NCI-H774 (cell line): ENCODE measurements around the gene IKZF1.

Source experiments
- DNase-seq: peaks from one replicate; lab custom pipeline; 2025; lab: John Stamatoyannopoulos, UW

The IKZF1 gene

DNA sequence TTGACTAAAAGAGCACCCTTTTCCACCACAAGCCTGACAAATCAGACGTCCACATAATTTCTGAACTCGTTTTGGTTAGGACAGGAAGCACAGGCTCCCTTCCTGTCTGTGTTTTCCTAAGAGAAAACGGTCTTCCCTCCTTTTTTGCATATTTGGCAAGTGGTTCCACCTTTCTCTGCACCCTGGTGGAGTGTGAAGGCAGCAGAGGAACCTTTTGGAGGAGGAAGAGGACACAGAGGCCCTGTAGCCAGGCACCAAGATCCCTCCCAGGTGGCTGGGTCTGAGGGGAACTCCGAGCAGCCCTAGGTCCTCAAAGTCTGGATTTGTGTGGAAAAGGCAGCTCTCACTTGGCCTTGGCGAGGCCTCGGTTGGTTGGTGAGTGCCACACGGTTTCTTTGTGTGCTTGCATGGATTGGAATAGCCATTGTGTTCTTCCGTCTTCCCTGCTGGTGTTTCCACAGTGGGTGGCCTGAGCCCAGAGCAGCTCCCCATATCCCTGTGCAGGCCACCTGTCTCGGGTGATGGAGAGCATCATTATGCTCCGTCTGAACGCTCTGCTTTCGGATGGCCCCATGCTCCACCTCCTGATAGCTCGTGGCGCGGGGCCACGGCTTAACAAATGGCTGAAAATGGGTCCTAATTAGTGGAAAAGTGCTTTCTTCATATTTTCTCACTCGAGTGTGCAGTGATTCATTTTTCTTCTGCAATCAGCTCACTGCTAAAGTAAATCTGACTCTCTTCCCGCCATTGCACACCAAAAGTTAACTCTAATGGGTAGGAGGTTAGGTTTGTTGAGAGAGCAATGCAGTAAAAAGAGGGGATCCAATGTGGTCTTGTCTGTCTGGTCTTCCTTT, 4.2 kb downstream of the IKZF1 start:
- no peak for DNase-seq

GRCh38 chr7:50309721-50310120, 5.2 kb downstream of the IKZF1 start:
- no peak for DNase-seq

DNA sequence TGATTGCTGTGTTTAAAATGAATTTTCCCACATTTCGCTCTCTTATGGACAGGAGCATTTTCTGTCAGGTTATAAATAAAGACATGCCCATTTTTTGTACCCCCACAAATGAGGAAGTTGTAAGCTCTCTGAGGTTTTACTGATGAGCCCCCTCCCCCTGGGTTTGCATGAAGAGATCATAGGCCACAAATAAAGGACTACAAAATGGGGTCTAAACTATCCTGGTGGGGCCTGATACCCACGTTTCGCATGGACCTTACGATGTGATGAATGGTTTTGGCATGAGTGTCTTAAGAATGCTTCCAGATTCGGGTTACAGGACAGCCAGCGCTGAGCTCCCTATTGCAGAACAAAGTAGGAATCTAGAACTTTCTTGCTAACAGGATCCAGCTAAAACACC, 5.8 kb downstream of the IKZF1 start:
- DNase-seq, result no peak

GRCh38 chr7:50310956-50311355, 6.4 kb downstream of the IKZF1 start:
- no peak for DNase-seq

- no peak for DNase-seq
Observed at GRCh38 chr7:50312250-50313162, 8.0 kb downstream of the IKZF1 start.

DNA sequence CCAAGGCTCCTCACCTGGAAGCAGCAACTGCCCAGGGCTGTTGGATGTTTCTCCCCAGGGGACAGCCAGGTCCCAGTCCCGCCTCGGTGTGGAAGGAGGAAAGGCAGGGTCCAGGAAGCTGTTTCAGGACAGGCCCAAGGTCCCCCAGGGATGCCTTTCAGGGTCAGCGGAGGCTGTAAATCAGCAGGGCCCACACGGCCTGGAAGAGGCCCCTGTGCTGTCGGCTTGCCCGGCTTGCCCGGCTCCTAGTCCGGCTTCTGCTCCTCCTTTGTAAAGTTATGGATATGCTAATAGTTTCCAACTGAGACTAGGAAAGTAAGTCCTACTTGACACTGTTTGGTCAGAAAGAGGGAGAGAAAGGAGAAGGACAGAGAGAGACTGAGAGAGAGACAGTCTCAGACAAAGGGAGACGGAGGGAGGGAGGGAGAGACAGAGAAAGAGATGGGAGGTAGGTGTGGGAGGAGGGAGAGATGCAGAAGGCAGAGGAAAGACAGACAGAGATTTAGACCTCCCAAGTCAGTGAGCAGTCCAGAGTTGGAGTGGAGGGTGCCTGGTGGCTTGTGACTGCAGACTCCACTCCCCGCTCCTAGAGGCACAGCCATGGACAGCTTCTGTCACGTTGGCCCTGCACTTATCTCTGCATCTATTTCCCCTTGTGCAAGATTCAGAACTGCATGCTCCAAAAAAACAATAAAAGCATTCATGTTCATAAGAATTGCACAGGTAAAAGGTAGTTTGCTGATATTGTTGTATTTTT, 10.5 kb downstream of the IKZF1 start:
- DNase-seq, result no peak

DNA sequence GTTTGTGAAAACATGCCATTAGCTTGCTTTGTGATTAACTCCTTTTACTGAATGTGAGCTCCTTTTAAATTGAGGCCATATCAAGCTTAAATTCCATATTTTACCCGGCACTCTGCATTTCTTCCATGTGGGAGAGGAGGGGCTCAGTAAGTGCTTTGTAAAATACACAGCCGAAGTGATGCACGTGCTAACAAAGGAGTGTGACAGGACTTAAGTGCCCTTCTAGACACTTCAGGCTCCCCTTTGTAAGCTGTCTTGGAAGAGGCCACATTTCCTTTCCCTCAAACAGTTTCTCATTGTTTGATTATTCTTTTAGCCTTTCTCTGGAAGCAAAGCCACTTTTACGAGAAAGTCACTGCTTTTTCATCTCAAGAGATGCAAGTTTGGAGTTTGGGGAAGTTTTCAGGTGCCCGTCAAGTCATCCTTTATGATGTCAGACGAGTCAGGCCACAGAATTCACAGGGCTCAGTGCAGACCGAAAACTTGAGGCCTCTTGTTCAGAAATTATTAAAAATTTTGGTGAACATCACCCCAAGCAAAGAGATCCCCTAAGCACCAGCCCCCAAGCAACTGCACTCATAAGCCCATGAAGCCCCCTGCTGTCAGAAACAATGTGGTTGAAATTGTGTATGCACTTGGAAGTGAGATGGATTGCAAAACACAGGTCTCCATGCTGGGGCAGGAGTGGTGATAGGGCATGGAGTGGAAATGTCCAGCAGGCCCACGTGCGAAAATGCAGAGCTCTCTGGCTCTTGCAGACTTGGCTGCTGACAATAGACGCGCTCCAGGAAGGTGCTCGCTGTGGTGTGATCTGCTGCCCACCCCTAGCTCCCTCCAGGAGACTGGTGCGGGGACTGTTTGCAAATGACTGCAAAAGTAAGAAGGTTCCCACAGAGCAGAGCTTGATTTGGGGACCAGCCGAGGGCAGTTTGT, 11.5 kb downstream of the IKZF1 start:
- DNase-seq, result no peak

GRCh38 chr7:50317221-50317678, 12.7 kb downstream of the IKZF1 start:
- no peak for DNase-seq

GRCh38 chr7:50317697-50318669, 13.5 kb downstream of the IKZF1 start:
- no peak for DNase-seq

DNA sequence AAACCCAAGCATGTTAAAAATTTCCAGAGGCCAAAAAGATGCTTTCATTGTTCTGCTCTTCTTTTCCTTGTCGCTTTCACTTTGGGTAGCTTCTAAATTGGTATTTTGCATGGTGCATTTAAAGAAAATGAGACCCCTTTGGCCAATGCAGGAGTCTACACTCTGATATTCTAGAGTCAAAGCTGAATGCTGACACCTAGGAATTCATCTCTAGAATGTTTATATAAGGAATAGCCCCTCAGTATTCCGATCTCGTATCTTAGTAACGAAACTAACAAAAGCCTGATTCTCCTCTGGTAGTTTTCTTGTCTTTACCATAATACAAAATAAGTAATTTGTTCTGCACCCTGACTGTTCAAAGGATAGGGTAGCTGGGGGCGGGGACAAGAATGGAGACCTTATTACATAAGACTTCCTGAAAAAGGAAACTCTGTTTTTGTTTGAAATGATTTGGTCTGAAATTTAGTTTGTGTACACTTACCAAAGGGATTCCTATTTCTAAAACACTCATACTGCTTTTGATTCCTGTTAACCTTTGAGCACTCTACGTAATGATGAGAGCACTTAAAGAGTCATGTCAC, 17.1 kb downstream of the IKZF1 start:
- no peak for DNase-seq

DNA sequence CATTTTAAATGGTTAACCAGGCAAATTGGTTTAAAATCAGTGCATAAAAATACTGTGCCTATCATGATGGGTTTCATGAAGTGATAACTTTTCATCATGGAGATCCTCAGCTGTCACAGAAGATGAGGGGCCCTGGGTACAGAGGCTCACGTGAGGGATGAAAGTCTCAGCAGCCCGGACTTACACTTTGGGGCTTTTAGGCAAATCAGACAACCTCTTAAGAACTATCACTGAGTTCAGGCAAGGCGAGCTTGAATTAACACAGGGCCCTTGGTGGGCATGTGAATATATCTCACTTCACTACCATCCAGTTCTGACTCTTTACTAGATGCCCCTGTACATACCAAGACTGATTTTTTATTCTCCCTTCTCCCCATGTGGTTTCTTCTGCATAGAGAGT, 19.6 kb downstream of the IKZF1 start:
- DNase-seq, result no peak

DNA sequence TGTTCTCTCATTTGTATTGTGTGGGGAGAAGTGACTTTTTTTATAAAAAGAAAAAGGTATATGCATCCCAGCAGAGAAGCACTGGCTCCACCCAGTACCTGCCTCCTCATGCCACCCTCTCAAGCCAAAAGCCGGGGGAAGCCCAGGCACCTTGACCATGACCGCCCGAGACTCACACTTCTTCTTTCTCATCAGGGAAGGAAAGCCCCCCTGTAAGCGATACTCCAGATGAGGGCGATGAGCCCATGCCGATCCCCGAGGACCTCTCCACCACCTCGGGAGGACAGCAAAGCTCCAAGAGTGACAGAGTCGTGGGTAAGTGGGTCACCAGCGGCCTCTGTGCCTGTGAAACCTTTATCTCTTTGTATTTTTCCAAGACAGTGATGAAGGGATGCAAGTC, 22.9 kb downstream of the IKZF1 start:
- no peak for DNase-seq

GRCh38 chr7:50329775-50330174, 25.3 kb downstream of the IKZF1 start:
- DNase-seq, result no peak

DNA sequence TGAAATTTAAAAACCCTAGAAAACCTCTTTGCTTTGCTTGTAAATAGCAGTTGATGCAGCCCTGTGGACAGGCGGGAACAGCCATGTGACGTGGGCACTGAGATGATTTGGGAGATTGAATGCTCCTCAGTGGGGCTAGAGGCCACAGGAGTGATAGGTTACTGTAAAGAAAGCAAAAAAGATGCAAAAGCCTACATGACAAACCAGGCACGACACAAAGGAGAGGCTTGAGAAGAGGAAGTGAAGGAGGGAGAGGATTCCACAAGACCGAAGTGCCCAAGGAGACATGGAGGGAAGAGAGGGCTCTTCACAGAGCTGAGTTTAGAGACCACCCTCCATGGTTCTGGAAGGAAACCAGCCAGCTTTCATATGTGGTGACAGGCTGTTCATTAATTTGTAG, 25.7 kb downstream of the IKZF1 start:
- DNase-seq, result no peak

GRCh38 chr7:50330696-50331095, 26.2 kb downstream of the IKZF1 start:
- no peak for DNase-seq

DNA sequence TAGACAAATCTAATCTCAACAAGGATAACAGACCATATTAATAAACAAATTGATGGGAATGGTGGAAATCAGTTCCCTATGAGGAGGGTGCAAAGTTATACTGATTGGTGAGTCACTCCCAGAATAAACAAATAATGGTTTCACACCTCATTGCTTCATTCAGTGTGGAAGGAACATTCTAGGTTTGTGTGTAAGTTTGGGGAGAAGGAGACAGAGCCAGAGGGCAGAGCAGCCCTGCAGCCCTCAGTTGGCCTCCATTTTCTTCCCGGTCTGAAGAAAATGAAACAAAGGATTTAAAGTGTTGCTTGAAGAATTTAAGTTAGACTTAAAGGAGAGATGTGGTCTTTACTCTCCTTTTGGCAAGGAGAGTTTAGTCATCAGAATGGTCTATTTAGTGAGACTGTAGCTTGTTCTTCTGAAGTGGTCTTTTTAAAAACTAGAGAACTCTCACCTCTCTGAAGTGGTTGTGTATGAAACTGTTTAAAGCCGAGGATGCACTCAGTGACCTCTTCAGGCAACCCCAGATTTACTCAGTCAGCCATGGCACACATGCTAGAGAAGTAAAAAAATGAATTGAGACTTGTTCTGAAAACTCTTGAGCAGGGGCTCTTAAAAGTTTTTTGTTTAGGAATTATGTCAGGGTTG, 27.2 kb downstream of the IKZF1 start:
- no peak for DNase-seq

- DNase-seq, result no peak
Observed at GRCh38 chr7:50332241-50333165, 28.0 kb downstream of the IKZF1 start.

- DNase-seq, result no peak
Observed at GRCh38 chr7:50333221-50333651, 28.7 kb downstream of the IKZF1 start.
